AG09319 (cell line): Measurements from ENCODE around the gene SCN2A.

Experiments
- DNase-seq: peaks from one replicate; pipeline ENCODE4 v3.0.0-alpha.2; 2010; ENCODE audit warnings: low read depth; ENCODE audit errors: extremely low read depth
- TF ChIP-seq, protein P1 (sequence below): IDR thresholded peaks from 2 replicates; pipeline ENCODE4 v1.5.1; 2011; ENCODE audit warnings: low read depth, mild to moderate bottlenecking, inconsistent platforms, low read length, moderate library complexity

SCN2A gene

DNA sequence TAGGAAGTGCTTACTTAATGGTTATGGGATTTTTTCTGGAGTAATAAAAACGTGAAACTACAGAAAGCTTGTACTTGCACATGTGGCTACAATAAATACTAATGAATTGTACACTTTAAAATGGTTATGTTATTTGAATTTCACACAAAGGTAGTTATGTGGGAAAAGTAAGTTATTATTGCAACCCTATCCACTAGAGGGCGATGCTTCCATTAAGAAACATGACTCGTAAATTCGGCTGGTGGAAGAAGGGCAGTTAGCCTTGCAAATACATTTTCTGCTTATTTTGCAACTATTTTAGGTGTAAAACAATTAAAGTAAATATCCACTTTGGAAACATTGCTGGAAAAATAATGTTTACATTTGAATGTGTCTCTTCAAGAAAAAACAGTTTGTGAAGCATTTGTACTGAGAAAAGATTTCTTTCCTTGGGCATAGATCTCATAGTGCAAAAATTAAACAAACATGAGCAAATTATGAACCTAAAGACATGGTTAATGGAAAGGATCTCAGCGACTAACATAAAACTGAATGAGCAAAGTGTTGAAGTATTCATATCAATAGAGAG, 162.2 kb downstream of the SCN2A start:
- DNase-seq: peak; percentile 45

DNA sequence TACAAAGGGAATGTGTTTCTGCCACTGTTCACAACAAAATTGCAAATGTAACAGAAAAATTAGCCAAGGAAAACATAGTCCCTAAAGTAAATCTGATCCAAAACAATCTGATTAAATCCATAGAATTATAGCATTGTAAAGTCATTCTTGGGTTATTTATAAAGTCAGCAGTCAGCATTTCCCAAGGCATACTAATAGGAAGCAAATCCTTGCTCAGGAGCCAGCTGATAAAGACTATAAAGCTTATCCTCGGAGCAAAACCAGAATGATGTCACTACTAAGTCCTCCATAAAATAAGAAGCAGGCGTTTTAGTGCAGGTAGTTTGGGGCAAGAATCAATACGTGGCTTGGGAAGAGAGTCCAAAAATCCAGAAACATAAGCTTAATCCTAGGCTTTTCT, 162.9 kb downstream of the SCN2A start:
- TF ChIP-seq, protein P1, sequence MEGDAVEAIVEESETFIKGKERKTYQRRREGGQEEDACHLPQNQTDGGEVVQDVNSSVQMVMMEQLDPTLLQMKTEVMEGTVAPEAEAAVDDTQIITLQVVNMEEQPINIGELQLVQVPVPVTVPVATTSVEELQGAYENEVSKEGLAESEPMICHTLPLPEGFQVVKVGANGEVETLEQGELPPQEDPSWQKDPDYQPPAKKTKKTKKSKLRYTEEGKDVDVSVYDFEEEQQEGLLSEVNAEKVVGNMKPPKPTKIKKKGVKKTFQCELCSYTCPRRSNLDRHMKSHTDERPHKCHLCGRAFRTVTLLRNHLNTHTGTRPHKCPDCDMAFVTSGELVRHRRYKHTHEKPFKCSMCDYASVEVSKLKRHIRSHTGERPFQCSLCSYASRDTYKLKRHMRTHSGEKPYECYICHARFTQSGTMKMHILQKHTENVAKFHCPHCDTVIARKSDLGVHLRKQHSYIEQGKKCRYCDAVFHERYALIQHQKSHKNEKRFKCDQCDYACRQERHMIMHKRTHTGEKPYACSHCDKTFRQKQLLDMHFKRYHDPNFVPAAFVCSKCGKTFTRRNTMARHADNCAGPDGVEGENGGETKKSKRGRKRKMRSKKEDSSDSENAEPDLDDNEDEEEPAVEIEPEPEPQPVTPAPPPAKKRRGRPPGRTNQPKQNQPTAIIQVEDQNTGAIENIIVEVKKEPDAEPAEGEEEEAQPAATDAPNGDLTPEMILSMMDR: no peak
- no peak for DNase-seq

More for the DNA sequence above, 162.2 kb downstream of the SCN2A start:
- TF ChIP-seq, protein P1: peak; percentile 71

DNA sequence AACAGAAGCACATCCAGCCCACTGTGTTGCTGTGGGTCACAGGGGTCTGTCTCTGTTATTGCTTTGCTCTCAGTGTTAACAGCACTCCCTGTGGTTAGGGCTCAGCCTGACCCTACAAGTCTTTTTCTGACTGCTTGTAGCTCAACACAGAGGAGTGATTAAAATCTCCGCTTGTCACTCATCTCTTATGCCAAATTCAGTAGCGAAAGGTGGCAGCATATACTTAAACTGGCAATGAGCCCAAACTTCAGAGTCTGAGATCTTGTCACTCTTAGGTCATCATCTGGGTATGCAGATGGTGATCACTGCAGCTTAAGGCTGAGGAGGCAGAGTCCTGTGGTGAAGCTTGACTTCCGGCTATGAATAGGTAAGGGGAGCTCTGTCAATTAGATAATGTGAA, 167.0 kb downstream of the SCN2A start:
- no peak for DNase-seq

DNA sequence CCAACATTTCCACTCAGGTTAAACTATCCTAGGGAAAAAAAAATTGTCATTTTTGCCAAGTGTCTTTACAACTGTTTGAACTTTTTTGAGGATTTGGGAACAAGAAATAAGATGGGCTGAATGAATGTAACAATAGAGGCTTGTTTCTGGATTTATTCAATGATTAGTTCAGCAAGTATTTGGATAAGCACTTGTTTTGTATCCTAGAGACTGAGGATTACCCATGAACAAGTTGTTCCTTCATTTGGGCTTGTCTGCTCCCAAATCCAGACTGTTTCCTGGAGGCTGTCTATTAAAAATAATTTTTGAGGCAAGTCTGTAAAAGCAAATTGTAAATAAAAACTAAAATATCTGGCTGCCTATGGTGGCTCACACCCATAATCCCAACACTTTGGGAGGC, 168.3 kb downstream of the SCN2A start:
- DNase-seq: no peak
- TF ChIP-seq, protein P1: no peak

More for the DNA sequence above, 167.0 kb downstream of the SCN2A start:
- TF ChIP-seq, protein P1: no peak

DNA sequence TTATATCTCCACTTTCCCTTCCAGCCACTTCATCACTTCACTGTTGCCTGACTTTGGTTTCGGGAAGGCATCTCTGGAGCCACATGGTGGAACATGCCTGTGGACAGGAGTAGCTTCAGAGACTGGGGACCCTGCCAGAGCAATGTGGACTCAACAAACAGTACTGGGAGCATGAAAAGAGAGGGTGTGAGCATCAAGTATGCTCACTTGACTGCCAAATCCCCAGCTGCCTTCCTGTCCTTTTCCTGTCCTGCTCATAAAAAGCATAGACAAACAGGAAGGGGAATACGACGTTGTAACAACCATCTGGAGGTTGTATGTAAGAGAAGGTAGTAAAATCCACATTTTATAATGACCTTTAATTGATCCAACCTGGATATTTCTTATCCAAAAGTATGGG, 169.0 kb downstream of the SCN2A start:
- TF ChIP-seq, protein P1: no peak
- DNase-seq: no peak

DNA sequence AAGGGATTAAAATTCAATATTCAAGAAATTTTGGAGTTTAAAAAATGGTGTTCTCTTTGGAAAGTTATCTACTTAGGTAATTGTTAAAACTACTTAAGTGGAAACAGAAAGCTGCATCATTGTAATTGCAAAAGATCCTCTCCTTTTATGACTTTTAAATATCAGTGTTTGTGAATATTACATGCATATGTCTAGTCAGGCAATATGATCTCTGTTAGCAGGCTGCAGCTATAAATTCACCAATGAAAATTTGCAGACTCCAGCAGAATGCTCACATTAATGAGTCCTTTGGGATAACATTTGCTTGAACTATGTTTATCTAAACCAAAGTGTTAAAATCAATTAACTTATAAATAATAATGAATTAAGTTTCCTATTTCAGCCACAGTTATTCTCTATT, 171.1 kb downstream of the SCN2A start:
- DNase-seq: no peak
- TF ChIP-seq, protein P1: no peak

DNA sequence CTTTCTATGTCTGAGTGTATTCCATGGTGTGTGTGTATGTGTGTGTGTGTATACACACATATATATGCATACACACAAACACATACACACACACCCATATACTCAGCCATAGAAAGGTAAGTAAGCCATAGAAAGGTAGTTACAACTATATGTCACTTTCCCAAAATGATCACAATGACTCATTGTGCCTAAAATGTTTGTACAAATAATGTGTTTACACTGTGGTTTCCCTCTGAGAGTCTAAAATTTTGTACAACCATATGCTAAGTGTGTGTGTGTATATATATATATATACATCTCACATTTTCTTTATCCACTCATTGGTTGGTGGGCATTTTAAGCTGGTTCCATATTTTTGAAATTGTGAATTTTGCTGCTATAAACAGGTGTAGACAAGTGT, 175.0 kb downstream of the SCN2A start:
- TF ChIP-seq, protein P1: no peak
- DNase-seq: no peak
